Tibial nerve (tissue), 4 donors: Measurements from ENCODE around the gene BACH2. TPM values are rescaled to one million over a fixed set of nuclear protein-coding genes. Genes with fewer than 3 reads are reported as not detected.
A peak's percentile ranks its signal among the peaks of the same experiment; 100 is the strongest.

Experiments
- DNase-seq, 2 donors: peaks; one replicate each; pipeline ENCODE4 v3.0.0-alpha.2; 2019; ENCODE audit warnings: low spot score in 2 of 2
- H3K27ac ChIP-seq, 4 donors: fragments of 200-600 bp; sonication (generic) in 3 of 4; one replicate each; pipeline ENCODE4 v1.5.1; 2017 to 2019; ENCODE audit warnings: mild to moderate bottlenecking in 1 of 4
- H3K27me3 ChIP-seq, 2 donors: fragments of 200-600 bp; sonication (generic) in 1 of 2; one replicate each; pipeline versions ENCODE4 v1.5.1 to v1.6.0; 2017 to 2019
- H3K36me3 ChIP-seq, 3 donors: fragments of 200-600 bp; sonication (generic); one replicate each; pipeline ENCODE4 v1.5.1; 2018 to 2019
- H3K4me1 ChIP-seq, 4 donors: fragments of 200-600 bp; sonication (generic) in 3 of 4; one replicate each; pipeline ENCODE4 v1.5.1; 2017 to 2019
- H3K4me3 ChIP-seq, 4 donors: fragments of 200-600 bp; sonication (generic) in 3 of 4; one replicate each; pipeline ENCODE4 v1.5.1; 2017 to 2019; ENCODE audit warnings: mild to moderate bottlenecking in 1 of 4, moderate library complexity in 1 of 4
- H3K9me3 ChIP-seq, 4 donors: fragments of 200-600 bp; sonication (generic) in 3 of 4; one replicate each; pipeline ENCODE4 v1.5.1; 2017 to 2019
- CTCF ChIP-seq, 5 experiments: fragments of 200-600 bp in 3 of 5; fragments of 450-650 bp in 2 of 5; sonication (generic) in 3 of 5; IDR thresholded peaks; one replicate each; pipeline ENCODE4 v1.5.1; 2016 to 2019; ENCODE audit warnings: antibody characterized with exemption in 5 of 5, mild to moderate bottlenecking in 3 of 5, moderate library complexity in 2 of 5
- EP300 ChIP-seq, 2 donors: sonication (generic); formaldehyde crosslinking; IDR thresholded peaks; one replicate each; pipeline ENCODE4 v1.6.1; 2017; ENCODE audit warnings: antibody characterized with exemption in 2 of 2, mild to moderate bottlenecking in 1 of 2
- POLR2A ChIP-seq, 2 donors: fragments of 450-650 bp; IDR thresholded peaks; one replicate each; pipeline ENCODE4 v1.6.1; 2017; ENCODE audit warnings: antibody characterized with exemption in 2 of 2, mild to moderate bottlenecking in 2 of 2, moderate library complexity in 2 of 2
- WGBS, 2 donors: methylation state at CpG; one replicate each; pipeline ENCODE4 v1.1.5; 2018; 5-methylcytosine and 5-hydroxymethylcytosine counted together
- total RNA-seq, 4 donors: library from RNA; depleted of rRNA; stranded (reverse); fragments of >200 nt; gene quantifications; one replicate each; pipeline ENCODE4 v1.1.0, GENCODE V29; 2016

Gene BACH2
- total RNA-seq, 4 donors from 2014 or later: 4.4 to 11.1 (median 8.4) TPM

DNA sequence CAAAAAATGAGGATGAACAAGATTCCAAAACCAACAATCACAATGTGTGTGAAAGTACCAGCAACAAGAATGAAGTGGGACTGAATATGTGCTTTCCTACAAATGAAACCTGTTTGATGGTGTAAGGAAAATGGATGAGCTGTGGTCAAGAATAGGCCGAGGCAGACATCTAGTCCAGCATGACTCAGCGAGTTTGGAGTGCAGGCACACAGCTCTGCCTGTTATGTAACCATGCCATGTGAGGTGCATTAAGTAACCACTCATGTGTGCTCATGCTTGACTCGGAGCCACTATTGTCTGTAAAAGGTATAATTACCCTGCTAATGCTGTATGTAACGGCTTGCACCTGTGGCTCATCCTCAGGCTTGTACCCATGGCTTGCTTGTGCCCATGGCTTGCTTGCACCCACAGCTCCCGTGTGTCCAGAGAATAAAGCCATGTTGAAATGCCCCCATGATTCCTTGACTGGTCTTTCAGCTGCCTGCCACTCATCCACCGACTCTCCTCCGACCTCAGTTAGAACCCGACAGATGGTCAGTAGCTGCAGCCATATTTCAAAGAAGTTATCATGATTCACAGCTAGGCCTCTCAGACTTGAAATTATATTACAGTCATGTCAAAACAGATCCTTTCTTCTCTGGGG lies 98.7 kb downstream of the BACH2 start:
- H3K4me3 ChIP-seq: no peak overlapping the region
- H3K4me1 ChIP-seq: peaks cover 0 to 25% (median 2%) of the 10 kb centered on the region in 4 donors
- H3K36me3 ChIP-seq: no peaks in the 10 kb centered on the region
- 92 to 94% methylated on average over 8 of the region's 8 CpGs for WGBS, 2 donors
- H3K9me3 ChIP-seq: no peaks in the 10 kb centered on the region
- TF ChIP-seq EP300 (IDR thresholded peaks at IDR 0.05): peak in 1 of 2 donors; percentile 16
- TF ChIP-seq POLR2A (IDR thresholded peaks at IDR 0.05): no peak
- TF ChIP-seq CTCF (IDR thresholded peaks at IDR 0.05): no peak
- no peaks in the 10 kb centered on the region for H3K27me3 ChIP-seq
- H3K27ac ChIP-seq: no peak overlapping the region
- DNase-seq: no peak

GRCh38 chr6:90195094-90195829 lies 101.4 kb downstream of the BACH2 start:
- Histone ChIP-seq H3K27me3 (no peaks in the 10 kb centered on the region), H3K9me3 (no peaks in the 10 kb centered on the region), H3K4me1 (peaks cover 0 to 18% (median 2%) of the 10 kb centered on the region in 4 donors), H3K27ac (peak overlapping the region in 1 of 4 donors; percentile 6), H3K36me3 (no peaks in the 10 kb centered on the region), H3K4me3 (no peak overlapping the region)
- TF ChIP-seq CTCF (IDR thresholded peaks at IDR 0.05) (no peak), EP300 (IDR thresholded peaks at IDR 0.05) (no peak), POLR2A (IDR thresholded peaks at IDR 0.05) (no peak)
- WGBS, 2 donors: 84 to 86% methylated on average over 9 of the region's 9 CpGs
- DNase-seq: no peak

- TF ChIP-seq POLR2A (IDR thresholded peaks at IDR 0.05) (no peak), CTCF (IDR thresholded peaks at IDR 0.05) (no peak), EP300 (IDR thresholded peaks at IDR 0.05) (no peak)
- no peaks in the 10 kb centered on the region for H3K36me3 ChIP-seq
- H3K9me3 ChIP-seq: no peaks in the 10 kb centered on the region
- no peak overlapping the region for H3K4me3 ChIP-seq
- H3K27me3 ChIP-seq: no peaks in the 10 kb centered on the region
- no peak for DNase-seq
- WGBS, 2 donors: 55 to 58% methylated on average over 4 of the region's 4 CpGs
- peak overlapping the region in 1 of 4 donors; percentile 8 for H3K27ac ChIP-seq
- H3K4me1 ChIP-seq: peaks cover 0 to 18% (median 2%) of the 10 kb centered on the region in 4 donors
Measured at GRCh38 chr6:90194371-90194841, 102.2 kb downstream of the BACH2 start.

DNA sequence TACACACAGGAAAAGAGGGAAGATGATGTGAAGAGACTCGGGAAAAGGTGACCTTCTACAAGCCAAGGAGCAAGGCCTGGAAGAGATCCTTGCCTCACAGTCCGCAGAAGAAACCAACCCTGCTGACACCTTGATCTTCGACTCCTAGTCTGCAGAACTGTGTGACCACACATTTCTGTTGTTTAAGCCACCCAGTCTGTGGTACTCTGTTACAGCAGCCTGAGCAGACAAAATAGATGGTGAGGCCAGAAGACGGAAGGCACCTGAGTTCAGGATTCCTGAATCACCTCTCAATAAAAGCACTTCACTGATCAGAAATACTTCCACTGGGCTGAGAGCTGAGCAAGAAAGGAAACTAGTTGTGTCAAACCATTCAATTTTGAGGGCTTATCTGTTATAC lies 103.3 kb downstream of the BACH2 start:
- Histone ChIP-seq H3K4me3 (no peak overlapping the region), H3K4me1 (peaks cover 0 to 18% (median 2%) of the 10 kb centered on the region in 4 donors), H3K9me3 (no peaks in the 10 kb centered on the region), H3K27me3 (no peaks in the 10 kb centered on the region), H3K27ac (no peak overlapping the region), H3K36me3 (no peaks in the 10 kb centered on the region)
- WGBS, 2 donors: 91 to 96% methylated on average over 4 of the region's 4 CpGs
- TF ChIP-seq CTCF (IDR thresholded peaks at IDR 0.05): no peak
- no peak for TF ChIP-seq EP300 (IDR thresholded peaks at IDR 0.05)
- TF ChIP-seq POLR2A (IDR thresholded peaks at IDR 0.05): no peak
- DNase-seq: no peak

GRCh38 chr6:90192857-90193256 lies 103.8 kb downstream of the BACH2 start:
- H3K36me3 ChIP-seq: no peaks in the 10 kb centered on the region
- H3K4me3 ChIP-seq: no peak overlapping the region
- no peak for DNase-seq
- no peak overlapping the region for H3K27ac ChIP-seq
- H3K4me1 ChIP-seq: peaks cover 0 to 20% (median 3%) of the 10 kb centered on the region in 4 donors
- WGBS, 2 donors: 91 to 97% methylated on average over 3 of the region's 3 CpGs
- TF ChIP-seq CTCF (IDR thresholded peaks at IDR 0.05): no peak
- no peak for TF ChIP-seq POLR2A (IDR thresholded peaks at IDR 0.05)
- TF ChIP-seq EP300 (IDR thresholded peaks at IDR 0.05): no peak
- H3K9me3 ChIP-seq: no peaks in the 10 kb centered on the region
- no peaks in the 10 kb centered on the region for H3K27me3 ChIP-seq
